GM21619 (cell line): ENCODE data around the gene MKX.

Experiments used
- ATAC-seq: cut with Tn5 transposase; IDR thresholded peaks from one replicate; pipeline ENCODE4 v1.9.1; 2021; ENCODE audit not compliant: unreplicated experiment

MKX gene

DNA sequence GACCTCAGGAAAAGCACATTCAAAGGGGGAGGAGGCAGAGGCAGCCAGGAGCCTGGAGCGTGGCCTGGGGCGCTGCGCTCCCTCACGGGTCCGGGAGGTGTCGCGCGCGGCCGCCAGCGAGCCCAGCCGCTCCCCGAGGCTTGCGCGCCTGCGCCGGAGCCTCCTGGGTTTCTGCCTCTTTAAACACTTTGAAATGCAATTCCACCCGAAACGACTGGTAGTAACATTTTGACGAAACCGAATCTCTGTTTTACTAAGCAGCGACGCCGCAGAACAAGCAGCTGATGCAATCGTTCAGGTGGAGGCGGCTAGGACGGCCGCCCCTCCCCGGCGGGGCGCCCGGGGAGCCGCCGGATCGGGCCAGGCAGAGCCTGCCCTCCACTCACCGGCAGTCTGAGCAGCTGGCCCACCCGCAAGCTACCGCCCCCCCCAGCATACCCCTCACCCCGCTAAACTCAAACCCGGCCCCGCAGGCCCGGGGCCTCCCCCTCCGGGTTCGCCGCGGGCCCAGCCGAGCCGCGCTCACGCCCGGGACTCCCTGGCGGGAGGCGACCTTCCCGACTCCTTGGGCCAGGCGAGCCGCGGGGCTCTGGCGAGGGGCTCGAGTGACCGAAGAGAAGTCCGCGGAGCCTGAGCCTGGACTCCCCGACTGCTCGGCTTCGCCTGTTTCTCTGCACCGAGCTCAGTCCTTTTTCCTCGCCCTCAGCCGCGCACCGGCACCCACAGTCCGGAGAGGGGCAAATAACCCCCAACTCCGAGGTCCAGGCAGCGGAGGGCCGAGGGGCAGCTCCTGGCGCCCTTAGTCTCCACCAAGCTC lies 3.2 kb downstream of the MKX start:
- peak; percentile 92 for ATAC-seq

DNA sequence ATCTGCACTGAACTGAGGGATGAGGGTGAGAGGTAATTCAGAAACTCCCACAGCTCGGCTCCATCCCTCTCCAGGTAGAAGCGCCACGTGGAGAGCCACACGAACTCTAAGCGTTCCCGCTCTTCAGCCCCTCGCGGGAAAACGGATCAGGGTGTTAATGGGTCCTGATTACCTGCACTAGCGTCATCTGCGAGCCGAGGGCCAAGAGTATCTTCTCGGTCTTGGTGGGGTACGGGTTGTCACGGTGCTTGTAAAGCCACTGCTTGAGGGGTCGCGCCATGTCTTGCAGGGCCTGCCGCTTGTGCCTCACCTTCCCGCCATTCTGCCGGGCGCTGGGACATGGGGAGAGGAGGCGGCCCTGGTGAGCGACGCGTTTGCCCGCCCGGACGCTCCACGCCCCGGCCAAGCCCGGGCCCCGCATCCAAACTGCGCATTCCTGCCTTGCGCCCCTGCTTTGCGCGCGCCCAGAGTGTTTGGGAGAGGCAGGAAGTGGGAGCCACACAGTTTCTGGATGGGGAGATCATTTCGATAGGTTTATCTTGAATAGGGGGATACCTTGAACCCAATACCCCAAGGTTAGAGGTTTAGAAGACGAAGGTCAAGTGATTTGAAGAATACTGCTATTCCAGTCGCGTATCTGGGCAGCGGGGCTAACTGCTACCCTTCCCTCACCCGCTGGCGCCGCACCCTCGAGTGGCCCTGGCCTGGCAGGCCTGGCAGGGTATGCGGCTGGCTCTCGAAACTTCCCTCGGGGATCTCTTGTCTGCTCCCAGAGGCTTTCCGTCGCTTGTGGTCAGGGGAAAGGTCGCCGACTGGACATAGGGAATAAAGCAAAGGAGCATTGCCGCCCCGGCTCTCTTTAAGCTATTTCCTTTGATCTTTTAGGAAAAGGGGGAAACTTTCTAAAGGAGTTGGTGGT lies 4.2 kb downstream of the MKX start:
- no peak for ATAC-seq

- ATAC-seq = no peak
Observed at GRCh38 chr10:27736396-27736795, 9.2 kb downstream of the MKX start.

DNA sequence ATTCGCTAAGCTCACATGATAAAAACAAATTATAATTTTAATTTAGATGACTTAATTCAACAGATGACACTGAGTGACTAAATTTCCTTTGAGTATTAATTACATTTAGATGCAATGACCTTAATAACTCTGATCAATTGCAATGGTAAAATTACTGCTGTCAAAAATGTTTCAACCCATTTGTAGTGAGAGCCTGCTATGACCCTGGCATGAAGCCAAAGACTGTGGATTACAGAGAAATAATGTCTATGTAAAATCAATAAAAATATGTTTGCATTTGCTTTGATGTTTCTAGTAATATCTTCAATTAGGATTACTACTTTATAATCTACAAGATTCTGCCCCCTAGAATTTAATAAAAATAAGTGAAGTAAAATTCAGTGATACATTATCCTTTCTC lies 15.6 kb downstream of the MKX start:
- ATAC-seq = no peak

GRCh38 chr10:27728338-27728737 lies 17.3 kb downstream of the MKX start:
- no peak for ATAC-seq

DNA sequence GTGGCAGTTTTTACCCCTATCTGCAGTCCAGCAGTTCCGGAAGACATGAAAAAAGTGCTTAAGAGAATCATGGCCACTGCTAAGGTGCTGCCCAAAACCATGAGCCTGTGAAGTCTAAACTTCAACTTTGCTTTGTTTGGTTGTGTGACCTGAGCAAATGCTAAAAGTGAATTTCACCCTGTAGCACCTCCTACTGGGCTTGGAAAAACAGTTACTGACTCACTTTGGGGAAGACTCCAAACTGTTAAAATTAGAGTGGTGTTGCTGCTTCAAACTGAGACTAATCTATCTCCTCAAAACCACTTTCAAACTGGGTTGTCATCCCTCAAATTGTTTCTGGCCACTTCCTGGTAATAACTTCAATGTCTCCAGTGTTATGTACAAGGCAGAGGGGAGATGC lies 21.3 kb downstream of the MKX start:
- no peak for ATAC-seq

GRCh38 chr10:27723436-27723835 lies 22.2 kb downstream of the MKX start:
- ATAC-seq = no peak

DNA sequence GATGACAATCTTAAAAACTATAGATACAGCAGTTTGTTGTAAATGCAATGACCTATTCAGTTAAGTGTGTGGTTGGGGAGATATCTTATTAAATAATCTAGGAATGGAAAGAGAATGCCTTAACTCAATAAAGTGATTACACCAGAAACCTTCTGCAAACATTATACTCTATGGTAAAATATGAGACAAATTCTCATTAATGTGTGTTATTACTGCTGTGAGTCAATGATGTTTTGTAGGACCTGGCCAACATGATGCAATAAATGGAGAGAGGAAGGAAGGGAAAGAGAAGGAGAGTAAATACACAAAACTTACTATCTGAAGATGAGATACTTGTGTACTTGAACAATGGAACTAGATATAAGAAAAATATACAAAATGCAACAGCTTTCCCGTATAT lies 25.1 kb downstream of the MKX start:
- no peak for ATAC-seq

DNA sequence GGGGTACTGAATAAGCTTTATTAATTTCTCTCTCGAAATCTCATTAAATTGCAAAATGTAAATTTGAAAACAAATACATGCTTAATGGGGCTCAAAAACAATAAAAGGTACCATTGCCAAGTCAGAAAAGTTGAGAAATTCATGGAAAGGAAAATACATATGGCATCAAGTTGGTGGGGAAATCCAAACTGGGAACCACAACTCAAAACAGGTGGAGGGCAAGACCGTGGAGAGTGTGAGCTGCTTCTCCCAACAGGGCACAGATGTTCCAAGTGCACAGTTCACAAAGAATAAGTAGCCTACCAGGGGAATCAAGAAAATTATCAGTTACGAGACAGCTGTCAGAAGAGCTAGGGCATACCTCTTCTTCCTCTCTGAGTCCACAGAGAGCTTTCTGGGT lies 26.6 kb downstream of the MKX start:
- ATAC-seq = no peak

GRCh38 chr10:27717861-27718260 lies 27.8 kb downstream of the MKX start:
- ATAC-seq = no peak

GRCh38 chr10:27717224-27717623 lies 28.4 kb downstream of the MKX start:
- ATAC-seq = no peak

GRCh38 chr10:27716521-27716920 lies 29.1 kb downstream of the MKX start:
- no peak for ATAC-seq

GRCh38 chr10:27715505-27715904 lies 30.1 kb downstream of the MKX start:
- ATAC-seq = no peak

GRCh38 chr10:27714349-27714748 lies 31.3 kb downstream of the MKX start:
- ATAC-seq = no peak

DNA sequence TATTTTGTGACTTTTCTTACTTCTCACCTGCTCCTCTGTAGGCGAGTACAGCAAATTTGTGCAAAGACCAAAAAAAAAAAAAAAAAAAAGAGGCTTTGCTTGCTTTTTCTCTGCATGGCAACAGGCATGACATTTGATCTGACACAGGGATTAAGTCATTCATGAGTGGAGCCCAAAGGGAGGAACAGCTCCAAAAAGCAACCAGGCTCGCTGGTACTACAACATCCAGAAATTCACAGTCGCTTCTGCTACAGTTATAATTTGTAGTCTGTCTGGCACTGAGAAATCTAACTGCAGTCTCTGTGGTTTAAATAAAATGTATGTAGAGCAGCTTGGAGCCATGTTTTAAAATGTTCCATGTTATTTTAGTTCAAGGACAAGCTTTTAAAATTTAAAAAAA lies 31.7 kb downstream of the MKX start:
- ATAC-seq = no peak

DNA sequence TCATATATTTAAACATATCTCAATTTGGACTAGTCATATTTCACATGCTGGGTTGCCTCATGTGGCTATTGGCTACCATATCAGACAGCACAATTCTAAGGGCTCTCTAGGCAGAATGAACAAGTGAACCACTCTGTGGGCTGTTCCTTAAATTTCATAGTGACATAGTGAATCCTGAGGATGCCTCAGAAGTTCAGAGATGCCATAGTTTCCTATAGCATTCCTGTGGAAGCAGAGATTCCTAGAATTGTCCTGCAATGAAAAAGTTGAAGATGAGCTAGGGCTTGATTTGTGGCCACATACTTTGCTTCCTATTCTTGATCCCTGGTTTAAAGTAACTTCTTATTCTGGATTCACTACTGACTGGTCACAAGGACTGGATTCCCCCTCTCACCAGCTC lies 35.6 kb downstream of the MKX start:
- no peak for ATAC-seq

DNA sequence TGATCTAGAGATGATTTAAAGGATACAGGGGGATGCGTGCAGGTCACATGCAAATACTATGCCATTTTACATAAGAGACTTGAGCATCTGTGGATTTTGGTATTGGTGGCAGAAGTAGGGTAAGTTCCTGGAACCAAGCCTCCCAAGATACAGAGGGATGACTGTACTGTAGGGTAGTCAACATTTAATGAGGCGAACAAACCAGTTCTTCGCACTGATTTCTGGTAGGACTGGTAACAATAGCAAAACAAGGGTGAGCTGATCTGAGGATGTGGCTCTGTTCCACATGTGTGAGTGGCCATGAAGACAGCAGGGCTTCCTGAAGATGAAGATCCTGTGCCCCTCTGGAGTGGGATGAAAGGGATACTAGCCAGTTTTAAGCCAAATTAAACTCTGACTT lies 36.3 kb downstream of the MKX start:
- ATAC-seq = no peak

DNA sequence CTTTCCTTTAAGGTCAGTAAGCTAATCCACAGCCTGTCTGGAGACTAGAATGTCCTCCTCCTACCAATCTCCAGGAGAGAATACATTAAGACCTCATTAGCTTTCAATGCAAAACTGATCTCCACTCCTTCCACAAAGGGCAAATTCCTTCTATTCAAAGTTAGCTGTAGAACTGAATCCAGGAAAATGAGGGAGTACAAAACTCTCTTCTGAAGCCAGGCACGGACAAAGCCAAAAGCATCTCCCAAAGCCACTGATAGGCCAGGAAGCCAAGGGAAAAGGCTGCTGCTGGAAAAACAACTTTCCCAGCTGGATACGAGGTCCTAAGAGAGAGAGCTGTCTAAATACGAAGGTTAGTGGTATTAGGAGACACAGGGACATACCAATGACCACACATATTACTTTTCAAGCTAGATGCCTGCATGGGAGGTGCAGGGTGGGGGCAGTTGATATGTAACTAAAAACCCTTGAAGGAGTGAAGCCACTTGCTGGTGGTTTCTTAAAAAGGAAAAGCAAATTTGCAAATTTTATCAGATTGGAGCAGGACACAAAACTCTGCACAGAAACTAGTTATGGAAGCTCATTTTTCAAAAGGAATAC lies 43.6 kb downstream of the MKX start:
- ATAC-seq = no peak

GRCh38 chr10:27699776-27700175 lies 45.8 kb downstream of the MKX start:
- ATAC-seq = no peak

- ATAC-seq = no peak
Observed at GRCh38 chr10:27698961-27699360, 46.7 kb downstream of the MKX start.

DNA sequence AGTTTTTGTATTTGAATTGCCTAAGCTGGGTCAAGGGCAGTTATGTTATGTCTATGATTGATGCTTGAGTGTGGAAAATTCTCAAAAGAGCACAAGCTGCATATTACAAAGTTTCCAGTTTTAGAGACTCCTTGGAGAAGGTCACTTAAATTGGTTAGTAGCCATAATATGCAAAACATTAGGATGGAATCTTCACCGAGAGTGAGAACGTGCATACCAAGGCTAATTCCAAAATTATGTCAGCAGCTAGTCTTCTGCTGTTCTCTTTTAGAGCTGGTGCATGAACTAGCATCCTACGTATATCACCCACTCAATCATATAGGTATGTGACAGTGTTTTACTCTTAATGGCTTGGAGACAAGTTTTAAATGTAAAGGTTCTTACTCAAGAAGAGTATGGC lies 49.2 kb downstream of the MKX start:
- ATAC-seq = no peak

GRCh38 chr10:27695706-27696105 lies 49.9 kb downstream of the MKX start:
- ATAC-seq = no peak
